NCI-H69 (cell line): Measurements from ENCODE around the gene LBH.

Source experiments
- DNase-seq: peaks from one replicate; lab custom pipeline; 2025; lab: John Stamatoyannopoulos, UW

The LBH gene

DNA sequence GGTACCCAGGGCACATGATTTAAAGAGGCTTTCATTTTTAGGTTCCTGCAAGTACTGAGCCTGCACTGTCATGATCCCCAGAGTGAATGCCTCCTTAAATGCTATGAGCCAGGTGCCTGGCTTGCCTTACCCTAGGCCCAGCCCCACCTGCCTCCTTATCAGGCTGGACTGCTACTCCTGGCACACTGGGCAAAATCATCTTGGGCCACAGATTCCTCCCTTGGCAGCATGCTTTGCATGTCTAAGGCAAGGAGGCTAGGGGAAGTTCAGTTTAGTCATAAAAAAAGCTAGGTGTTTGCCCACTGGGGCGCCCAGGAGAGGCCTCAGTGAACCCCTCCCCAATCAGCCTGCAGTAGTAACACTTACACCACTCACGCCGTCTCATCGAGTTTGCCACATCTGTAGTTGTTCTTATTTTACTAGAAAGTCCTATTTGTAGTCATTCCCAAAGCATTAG, 45.1 kb downstream of the LBH start:
- no peak for DNase-seq

DNA sequence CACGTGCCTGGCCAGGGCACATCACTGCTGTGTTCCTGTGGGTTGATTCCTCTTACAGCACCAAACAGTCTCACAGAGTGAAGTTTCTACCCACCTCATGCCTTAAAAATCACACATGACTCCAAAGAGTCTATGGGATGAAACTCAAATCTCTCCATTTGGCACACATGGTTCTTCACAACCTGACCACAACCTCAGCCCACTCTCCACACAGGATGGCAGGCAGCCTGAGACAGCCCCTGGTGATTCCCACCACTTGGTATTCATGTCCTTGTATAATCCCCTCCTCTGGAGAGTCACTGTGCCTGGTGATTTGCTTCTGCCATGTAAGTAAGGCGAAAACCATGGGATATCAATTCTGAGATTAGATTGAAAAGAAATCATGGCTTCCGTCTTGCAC, 46.2 kb downstream of the LBH start:
- DNase-seq, result no peak

DNA sequence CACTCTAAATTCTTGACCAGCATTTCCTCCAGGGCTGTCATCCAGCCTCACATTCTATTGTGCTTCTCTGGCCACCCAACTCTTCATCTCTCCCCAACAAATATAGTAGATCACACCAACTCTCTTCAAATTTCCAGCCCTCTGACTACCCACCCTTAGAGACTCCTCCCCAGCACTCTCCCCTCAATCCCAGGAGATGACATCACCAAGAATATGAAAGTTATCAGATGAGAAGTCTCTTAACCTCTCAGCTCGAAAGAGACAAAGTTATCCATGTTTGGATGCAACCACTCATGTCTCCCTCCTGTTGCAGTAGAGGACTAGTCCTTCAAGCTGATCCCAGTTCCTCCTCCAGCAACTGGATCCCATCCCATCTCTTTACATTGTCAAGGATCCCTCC, 47.1 kb downstream of the LBH start:
- DNase-seq, result no peak

DNA sequence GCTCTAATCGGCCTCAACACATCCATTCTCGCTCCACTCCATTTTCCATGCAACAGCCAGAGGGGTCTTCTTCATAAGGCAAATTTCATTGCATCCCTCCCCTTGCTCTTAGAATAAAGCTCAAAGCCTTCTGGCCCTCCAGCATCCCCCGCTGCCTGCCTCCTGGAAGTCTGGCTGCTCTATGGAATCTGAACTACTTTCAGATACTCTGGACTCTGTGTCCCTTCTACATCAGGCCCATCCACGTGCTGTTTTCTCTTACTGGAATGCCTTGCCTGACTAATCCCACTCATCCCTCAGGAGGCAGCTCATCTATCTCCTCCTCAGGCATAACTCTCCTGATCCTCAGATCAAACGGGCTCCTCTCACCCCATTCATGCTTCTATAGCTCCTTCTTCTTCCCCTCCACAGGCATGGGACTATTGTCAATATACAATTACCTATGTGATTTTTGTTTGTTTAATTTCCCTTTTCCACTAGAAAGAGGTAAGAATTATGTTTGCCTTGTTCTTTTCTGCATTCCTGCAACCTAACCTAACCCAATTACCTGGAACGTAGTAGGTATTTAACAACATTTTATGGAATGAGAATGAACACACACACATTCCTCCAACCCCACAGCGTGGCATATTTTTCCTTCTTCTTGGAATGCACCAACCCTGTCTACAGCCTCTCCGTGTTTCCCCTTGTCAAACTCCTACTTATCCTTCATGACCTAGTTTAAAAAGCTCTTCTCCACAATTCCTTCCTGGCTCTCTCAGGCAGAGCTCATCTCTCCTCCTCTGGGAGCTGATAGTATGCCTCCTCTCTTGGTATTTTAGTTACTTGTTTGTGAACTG, 49.5 kb downstream of the LBH start:
- no peak for DNase-seq

DNA sequence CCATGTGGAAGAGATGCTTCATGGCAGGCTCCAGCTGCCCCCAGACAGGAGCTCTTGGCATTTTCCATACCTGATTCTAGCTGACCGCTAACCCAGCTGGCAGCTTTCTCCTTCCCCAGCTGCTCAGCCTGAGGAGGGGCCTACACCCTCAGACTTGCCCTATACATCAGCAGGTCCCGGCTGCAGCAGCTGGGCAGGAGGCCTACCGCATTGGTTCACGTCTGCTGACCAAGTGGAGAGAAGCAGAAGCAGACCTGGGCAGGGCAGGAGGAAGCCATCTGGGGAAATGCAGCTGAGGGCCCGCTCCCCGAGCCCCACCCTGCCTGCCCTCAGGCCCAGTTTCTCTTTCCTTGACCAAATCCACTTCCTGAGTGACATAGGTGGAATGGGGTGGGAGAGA, 50.7 kb downstream of the LBH start:
- no peak for DNase-seq

DNA sequence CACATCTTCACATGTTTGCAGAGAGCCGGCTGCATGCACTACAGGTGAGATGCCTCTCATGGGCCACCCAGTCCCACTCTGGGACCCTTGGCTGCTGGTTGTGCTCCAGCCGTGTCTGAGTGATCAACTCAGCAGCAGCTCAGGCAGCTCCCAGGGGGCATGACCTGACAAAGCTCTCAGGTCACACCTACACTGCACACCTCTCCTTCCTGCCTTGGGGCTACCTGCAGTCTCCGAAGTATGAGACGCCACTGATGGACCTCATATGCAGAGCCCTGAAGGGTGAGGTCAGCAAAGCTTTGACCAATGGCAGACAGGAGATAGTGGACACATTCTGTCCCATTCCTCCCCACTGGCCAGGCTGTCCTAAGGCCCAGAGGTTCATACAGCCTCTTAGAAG, 51.4 kb downstream of the LBH start:
- DNase-seq, result no peak

DNA sequence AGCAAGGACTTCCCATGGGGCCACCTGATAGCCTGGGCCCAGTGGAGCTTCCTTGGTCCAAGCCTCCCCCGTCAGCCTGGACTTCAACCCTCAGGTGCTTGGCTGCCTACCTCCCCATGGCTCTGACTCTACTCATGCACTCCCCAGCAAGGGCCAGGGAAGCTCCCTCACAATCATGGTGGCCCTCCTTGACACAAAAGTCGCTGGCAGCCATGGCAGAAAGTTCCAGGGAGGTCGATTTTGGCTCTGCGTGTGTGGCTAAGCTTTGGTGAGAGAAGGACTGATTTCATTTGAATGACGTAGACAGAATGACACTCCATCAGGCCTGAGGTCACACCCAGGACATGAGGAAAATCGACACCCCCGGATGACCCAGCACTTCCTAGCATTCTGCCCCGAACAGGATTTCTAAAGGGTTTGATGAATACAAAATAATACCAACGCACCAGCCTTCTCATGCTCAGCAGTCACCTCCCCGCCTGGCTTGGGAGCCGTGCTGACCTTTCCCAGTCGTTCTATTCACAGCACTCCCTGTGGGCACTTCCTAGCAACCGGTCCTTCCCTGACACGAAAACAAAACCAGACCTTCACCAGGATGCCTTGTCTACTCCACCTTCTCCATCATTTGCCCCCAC, 52.7 kb downstream of the LBH start:
- no peak for DNase-seq

DNA sequence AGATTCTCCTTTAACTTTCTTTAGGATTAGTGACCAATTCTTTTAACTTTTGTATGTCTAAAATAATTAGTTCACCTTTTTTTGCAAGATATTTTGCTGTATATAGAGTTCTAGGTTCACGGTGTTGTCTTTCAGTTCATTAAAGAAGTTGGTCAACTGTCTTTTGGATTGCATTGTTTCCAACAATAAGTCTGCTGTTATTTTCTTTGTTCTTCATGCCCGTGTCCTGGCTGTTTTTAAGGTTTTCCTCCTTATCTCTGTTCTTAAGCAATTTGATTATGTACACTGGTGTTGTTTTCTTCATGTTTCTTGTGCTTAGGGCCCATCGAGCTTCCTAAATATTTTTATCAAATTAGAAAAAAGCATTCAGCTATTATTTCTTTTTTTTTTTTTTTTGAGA, 54.4 kb downstream of the LBH start:
- DNase-seq, result no peak

DNA sequence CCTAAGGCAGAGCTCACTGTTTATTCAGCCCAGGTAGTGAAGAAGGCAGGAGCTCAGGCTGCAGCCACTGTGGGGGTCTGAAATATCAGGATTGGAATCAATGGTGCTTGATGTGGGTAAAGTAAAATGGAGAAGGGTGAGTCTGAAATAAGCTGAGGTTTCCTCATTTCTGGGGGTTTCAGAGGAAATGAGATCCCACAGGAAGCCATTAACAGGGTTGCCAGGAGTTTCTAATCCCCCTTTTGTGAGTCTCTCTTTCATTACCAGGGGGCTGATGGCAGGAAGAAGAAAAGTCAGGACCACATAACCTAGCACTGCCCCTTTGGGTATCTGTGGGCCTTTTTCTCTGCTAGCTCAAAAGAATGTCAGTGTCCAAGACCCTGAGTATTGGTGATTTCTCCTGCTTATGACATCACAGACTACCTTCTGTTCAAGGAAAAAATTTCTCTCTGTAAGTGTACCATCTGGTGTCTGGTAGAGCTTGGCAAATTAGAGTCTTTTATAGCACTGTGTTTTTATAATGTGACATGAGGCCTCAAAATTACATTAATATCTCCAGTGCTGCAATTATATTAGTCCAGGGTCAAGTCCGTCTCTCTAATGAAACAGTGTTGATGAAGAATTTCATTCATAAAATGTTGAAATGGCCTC, 56.0 kb downstream of the LBH start:
- DNase-seq, result peak; percentile 31

DNA sequence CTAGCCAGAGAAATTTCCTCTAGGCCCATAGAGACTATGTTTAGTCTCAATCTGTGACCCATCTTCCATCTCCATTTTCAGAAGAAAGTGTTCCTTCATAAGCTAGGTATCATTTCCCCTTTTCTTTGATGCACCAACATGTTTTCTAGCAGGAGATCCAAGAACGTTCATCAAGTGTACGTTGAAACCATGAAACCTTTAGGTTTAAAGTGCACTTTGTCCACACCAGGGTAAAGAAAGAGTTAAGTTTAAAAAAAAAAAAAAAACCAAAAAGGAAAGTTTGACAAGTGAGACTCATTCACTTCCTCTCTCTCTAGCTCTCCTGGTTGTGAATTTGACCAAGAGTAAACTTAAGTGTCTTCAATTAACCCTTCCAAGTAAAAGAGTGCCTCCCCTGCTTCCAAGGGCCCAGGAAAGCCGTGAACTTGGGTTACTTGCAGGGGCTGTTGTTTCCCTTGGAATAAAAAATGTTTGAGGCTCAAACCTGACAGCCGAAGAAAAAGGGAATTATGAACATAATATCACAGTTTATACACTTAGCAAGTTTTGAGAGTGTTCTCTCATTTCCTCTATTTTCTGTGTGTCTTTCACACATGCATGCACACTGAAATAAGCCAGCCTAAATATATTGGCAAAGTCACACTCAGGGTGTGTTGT, 56.7 kb downstream of the LBH start:
- DNase-seq, result no peak

DNA sequence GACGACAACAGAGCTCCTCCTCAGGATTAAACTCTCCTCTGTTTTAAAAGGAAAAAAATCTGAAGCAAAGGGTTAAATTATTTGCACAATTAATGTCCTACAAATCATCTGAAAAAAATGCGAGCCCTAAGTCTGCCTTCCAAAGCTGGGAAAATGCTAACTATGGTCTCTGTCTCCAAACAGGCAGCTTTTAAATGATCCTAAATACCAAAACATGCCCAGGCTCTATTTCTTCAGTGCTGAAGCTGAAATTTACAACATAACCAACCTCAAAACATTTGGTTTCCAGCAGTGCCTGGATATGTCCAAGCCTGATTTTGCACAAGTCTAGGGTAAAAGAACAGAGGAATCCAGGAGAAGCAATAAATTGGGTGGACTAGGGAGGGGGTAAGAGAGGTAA, 57.2 kb downstream of the LBH start:
- no peak for DNase-seq

DNA sequence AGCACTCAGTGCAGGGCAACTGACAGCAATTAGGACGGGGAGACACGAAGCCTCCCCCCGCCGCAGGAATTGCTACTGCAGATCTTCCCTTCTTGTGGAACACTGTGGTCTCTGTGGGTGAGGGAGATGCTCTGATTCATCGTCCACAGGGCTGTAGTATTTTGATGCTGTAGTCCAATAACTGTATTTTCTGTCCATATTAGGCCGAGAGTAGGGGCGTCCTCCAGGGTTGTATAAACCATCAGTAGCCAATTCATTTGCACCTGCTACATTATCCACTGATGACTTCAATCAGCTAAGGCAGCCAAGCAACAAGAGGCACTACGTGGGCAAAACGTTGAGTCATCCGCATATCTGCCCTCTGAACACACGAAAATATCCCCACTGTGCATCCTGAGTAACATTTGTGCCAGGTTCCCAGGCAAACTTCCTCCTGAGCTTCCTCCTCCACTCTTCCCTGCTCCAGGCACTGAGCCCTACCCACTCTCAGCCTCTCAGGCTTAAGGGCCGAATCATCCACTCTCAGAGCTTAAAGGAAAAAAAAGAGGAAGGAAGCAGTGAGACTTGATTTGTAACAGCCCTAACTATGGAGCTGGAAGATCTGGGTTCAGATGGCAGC, 62.1 kb downstream of the LBH start:
- DNase-seq, result no peak

DNA sequence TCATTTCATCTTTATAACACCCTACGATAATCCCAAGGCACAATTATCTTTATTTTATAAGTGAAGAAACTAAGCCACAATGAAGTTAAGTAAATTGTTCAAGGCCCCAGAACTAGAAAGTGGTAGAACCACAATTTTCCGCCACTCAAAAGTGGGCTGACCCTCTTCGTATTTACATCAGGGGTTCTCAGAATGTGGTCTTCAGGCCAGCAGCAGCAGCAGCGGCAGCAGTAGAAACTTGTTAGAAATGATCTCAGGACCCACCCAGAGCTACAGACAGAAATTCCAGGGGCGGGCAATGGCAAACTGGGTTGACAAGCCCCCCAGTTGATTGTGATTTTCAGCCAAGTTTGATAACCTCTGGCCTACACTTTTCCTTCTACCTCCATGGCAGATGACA, 62.8 kb downstream of the LBH start:
- DNase-seq, result no peak

DNA sequence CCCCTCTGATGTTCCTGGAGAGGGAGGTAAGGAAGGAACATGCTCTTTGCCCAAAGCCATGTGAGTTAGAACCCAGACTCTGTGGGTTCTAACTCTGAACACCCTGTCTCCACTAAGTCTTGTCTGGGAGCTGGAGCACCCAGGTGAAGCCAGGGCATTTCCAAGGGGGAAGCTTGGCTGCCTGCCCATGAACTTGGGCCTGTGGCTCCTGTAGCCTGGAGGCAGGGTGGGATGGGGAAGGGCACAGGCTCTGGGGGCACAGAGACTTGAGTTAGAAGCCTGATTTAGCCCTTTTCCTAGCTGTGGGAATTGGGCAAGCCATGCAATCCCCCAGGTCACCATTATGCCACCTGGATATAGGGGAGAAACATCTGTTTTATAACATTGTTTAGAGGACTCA, 65.2 kb downstream of the LBH start:
- no peak for DNase-seq

DNA sequence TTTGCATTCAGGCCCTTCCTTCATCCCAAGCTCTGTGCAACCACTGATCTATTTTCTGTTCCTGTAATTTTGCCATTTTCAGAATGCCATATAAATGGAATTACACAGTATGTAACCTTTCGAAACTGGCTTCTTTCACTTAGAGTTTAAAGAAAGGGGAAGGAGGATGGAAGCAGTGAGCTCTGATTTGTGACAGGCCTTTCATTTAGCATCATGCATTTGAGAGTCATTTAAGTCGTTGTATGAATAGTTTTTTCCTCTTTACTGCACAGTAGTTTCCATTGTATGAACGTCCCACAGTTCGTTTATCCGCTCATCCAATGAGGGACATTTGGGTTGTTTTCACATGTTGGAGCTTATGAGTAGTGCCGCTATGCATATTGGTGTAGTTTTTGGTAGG, 67.0 kb downstream of the LBH start:
- DNase-seq, result no peak

DNA sequence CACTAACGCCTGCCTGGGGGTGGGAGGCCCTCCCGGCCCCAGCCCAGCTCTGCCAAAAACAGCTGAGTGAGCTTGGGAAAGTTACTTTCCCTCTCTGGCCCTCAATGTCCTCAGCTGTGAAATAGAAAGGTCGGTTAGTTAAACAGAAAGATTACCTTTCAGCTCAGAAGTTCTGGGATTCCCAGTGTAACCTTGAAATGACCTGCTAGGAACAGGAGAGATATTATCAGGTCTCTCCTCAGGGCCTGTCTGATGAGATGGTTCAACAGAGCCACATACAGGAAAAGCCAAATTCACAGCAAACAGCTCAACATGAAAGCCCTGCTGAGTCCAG, 68.8 kb downstream of the LBH start:
- no peak for DNase-seq

DNA sequence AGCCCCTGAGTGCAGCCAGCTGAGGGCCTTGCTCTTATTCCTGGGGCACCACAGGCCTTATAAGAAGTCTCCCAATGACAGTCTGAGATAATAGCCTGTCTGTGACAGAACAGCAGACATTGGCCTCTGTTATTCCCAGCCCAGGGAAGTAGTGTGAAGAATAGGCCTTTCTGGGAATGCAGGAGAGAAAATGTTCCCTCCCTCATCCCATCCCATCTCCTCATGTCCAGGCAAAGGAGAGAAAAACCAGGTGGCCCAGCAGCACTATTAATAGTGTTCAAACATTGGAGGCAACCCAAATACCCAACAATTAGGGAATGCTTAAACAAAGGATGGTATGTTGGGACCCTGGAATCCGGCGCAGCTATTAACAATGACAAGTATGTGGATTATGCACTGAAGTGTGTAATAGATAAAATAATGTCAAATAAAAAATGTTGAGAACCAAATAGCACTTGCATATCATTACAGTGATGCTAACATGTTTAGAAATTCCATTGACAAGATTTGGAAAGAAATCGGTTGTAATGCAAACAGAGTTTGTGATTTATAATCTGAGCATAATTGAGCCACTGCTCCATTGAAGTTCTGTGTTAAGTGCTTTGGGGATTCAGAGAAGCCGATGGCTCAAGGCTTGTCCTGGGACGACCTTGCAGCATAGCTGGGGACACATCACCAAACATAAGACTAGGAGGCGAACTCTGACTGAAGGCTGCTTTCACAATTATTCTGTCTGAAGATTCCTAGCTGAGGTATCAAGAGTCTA, 69.3 kb downstream of the LBH start:
- DNase-seq, result peak; percentile 31

DNA sequence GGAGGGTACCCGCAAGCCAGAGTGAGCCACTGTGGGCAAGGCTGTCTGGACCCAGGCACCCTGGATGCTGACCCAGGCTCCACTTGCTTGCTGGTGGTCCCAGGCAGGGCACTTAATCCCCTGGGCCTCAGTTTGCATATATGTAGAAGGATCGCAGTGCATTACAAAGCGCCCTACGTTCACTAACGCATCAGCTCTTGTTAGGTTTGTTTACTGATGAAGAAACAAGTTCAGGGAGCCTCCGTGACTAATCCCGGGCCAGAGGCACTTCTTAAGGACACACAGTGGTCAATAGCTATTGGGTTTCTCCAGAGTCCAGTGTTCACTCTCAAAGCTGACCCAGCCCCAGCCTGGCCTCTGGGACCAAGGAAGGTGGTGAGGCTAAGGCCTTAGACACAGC, 70.2 kb downstream of the LBH start:
- no peak for DNase-seq

DNA sequence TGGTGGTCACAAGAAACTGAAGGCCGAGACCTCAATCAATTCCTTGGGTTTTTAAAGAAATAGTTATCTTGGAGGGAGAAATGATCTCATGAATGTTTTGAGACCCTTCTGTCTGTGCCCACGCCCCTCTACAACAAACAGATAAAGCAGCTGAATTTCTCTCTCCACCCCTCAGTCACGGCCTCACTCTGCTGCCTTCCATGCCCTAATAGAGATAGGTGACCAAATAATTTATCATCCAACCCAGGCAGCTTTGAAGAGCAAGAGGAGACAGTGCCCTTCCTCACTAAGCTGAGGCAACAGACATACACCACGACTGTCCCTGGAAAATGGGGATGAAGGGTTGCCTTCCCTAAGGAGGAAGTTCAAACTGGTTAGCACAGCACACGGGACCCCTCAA, 71.2 kb downstream of the LBH start:
- no peak for DNase-seq

DNA sequence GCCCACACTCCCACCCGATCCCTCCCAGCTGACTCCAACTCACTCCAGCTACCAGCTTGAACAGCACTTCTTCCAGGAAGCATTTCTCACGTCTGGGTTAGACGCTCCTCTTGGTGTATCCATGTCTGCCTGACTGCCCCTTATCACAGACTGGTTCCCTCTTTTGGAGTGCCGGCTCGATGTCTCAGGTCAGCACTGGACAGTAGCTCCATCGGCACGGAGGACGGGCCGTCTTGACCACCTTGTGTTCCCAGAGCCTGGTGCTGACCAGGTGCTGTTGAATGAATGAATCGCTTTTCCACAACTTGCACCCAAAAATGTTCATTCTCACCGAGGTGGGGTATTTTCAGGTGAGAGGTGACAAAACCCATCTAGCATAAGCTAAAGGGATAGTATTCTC, 71.8 kb downstream of the LBH start:
- DNase-seq, result no peak

DNA sequence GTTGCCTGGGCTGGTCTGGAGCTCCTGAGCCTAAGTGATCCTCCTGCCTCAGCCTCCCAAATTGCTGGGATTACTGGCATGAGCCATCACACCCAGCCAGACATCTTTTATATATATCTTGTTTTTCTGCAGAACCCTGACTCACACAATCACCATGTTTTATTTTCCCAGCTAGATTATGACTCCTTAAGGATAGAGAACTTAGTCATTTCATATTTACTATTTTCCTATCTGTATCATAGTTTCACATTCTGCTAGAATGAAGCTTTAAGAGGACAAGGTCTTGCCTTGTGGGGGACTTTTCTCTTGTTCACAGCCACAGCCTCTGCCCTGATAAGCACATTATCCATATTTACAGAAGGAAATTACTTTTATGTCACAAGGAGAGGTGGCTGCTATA, 73.9 kb downstream of the LBH start:
- no peak for DNase-seq

DNA sequence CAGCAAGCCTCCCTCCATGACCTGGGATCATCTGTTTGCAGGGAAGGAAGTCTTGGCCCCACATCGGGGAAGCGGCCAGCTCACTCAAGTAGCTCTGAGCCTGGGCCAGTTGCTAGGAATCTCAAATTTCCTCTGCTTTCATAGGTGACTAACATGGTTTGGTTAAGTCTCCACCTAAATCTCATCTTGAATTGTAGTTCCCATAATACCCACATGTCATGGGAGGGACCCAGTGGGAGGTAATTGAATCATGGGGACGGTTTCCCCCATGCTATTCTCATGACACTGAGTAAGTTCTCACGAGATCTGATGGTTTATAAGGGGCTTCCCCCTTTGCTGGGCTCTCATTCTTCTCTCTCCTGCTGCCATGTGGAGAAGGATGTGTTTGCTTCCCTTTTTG, 75.2 kb downstream of the LBH start:
- no peak for DNase-seq
